Left lung (tissue), 10 donors: ENCODE measurements around the gene KPNA3. TPM values are rescaled to one million over a fixed set of nuclear protein-coding genes. Genes with fewer than 3 reads are reported as not detected.

Experiments used
- ATAC-seq: fragments of 200-7000 bp; cut with Tn5 transposase; one replicate; pipeline ENCODE4 v1.9.1; 2020; ENCODE audit warnings: moderate library complexity
- DNase-seq, 4 donors: peaks; one replicate each; pipeline ENCODE4 v3.0.0-alpha.2; 2013 to 2020
- H3K27ac ChIP-seq, 2 donors: fragments of 200-600 bp; sonication (generic) in 1 of 2; one replicate each; pipeline versions ENCODE4 v1.5.0 to v1.8.0; 2020 to 2021
- H3K27me3 ChIP-seq, 2 donors: fragments of 200-600 bp; sonication (generic) in 1 of 2; one replicate each; pipeline versions ENCODE4 v1.5.0 to v1.8.0; 2020 to 2021
- H3K36me3 ChIP-seq, 2 donors: fragments of 200-600 bp; sonication (generic) in 1 of 2; one replicate each; pipeline versions ENCODE4 v1.5.0 to v1.8.0; 2020 to 2021
- H3K4me1 ChIP-seq, 2 donors: fragments of 200-600 bp; one replicate each; pipeline ENCODE4 v1.8.0; 2021
- H3K4me3 ChIP-seq, 2 donors: fragments of 200-600 bp; sonication (generic) in 1 of 2; one replicate each; pipeline versions ENCODE4 v1.5.0 to v1.8.0; 2020 to 2021; ENCODE audit warnings: mild to moderate bottlenecking in 1 of 2
- H3K9me3 ChIP-seq, 2 donors: fragments of 200-600 bp; sonication (generic) in 1 of 2; one replicate each; pipeline versions ENCODE4 v1.5.0 to v1.8.0; 2020 to 2021
- intact Hi-C, 2 donors: fragments of 100-400 bp; cut with DNase I; formaldehyde crosslinking; loops; one replicate each; pipeline versions ENCODE4 v1.11.2 to v1.14.2; 2022
- polyA plus RNA-seq, 6 donors: library from polyadenylated mRNA; unstranded; fragments of 120-200 nt; gene quantifications; one replicate each; pipeline ENCODE4 v1.2.1, GENCODE V29; 2013; ENCODE audit not compliant: insufficient read length in 6 of 6
- total RNA-seq, 2 donors: library from RNA; stranded (reverse); fragmentation: NEBNext Ultra II Directional; extraction: Animal tissue kit (Norgen Biotek cat#: 25700); gene quantifications; one replicate each; pipeline ENCODE4 v1.2.1, GENCODE V29; 2021
- TF ChIP-seq, protein P1 (sequence below), 2 donors: fragments of 200-600 bp; sonication (generic) in 1 of 2; IDR thresholded peaks; one replicate each; pipeline versions ENCODE4 v1.5.0 to v1.8.0; 2021; ENCODE audit warnings: antibody characterized with exemption in 2 of 2
- donor health status: DM: no; HTN: yes; CAD: no.
- donor health status: DM: no; HTN: no; CAD: no.

KPNA3 gene
- total and polyA plus RNA-seq, 8 donors: 31.5 to 42.0 (median 38.3) TPM

DNA sequence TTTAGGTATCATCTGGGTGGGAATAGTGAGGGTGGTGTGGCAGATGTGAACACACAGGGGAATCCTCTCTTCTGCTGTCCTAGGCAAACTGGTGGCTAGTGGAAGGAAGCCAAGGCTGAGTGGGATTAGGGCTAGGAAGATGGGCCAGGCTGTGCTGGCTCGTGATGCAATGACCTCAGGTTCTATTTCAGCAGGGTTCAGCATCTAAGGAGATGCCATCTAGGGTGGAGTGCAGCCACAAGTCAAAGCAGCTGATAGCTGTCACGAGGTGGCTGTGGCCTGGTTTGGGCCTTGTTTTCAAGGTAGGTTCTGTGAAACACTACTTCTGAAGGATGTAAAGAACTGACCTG lies 142.5 kb downstream of the KPNA3 start:
- ATAC-seq: no peak
- H3K27me3 ChIP-seq: no peaks in the 10 kb centered on the region
- TF ChIP-seq, protein P1, sequence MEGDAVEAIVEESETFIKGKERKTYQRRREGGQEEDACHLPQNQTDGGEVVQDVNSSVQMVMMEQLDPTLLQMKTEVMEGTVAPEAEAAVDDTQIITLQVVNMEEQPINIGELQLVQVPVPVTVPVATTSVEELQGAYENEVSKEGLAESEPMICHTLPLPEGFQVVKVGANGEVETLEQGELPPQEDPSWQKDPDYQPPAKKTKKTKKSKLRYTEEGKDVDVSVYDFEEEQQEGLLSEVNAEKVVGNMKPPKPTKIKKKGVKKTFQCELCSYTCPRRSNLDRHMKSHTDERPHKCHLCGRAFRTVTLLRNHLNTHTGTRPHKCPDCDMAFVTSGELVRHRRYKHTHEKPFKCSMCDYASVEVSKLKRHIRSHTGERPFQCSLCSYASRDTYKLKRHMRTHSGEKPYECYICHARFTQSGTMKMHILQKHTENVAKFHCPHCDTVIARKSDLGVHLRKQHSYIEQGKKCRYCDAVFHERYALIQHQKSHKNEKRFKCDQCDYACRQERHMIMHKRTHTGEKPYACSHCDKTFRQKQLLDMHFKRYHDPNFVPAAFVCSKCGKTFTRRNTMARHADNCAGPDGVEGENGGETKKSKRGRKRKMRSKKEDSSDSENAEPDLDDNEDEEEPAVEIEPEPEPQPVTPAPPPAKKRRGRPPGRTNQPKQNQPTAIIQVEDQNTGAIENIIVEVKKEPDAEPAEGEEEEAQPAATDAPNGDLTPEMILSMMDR (IDR thresholded peaks at IDR 0.05): no peak
- no peaks in the 10 kb centered on the region for H3K36me3 ChIP-seq
- intact Hi-C loops: loop anchor here in 1 of 2 donors (10.0 kb wide), 1 partner anchor 195 kb away; no protein-coding TSS in a partner anchor
- no peaks in the 10 kb centered on the region for H3K9me3 ChIP-seq
- no peak overlapping the region for H3K4me3 ChIP-seq
- H3K27ac ChIP-seq: peak overlapping the region in 1 of 2 donors; percentile 11
- DNase-seq: no peak
- peaks cover 0 to 9% of the 10 kb centered on the region in 2 donors for H3K4me1 ChIP-seq

Other genes with a start within 250 kb of the KPNA3 start
- 10 to 100 TPM; 24.1 to 25.4 TPM for gene RCBTB1, start 207.1 kb downstream of the KPNA3 start, total RNA-seq
- 10 to 100 TPM; 33.3 to 39.8 (median 36.0) TPM for gene RCBTB1, start 207.1 kb downstream of the KPNA3 start, polyA plus RNA-seq
- 1 to 10 TPM; 2.2 to 7.6 TPM for gene ARL11, start 164.2 kb downstream of the KPNA3 start, total RNA-seq
- under 1 TPM; 0.44 to 0.69 (median 0.56) TPM for gene ARL11, start 164.2 kb downstream of the KPNA3 start, polyA plus RNA-seq
- gene EBPL, start 101.2 kb downstream of the KPNA3 start, total RNA-seq: 10 to 100 TPM; 54.6 to 68.7 TPM
- gene EBPL, start 101.2 kb downstream of the KPNA3 start, polyA plus RNA-seq: 10 to 100 TPM; 54.7 to 79.9 (median 72.7) TPM
- 10 to 100 TPM; 10.4 to 13.9 TPM for gene SPRYD7, start 143.7 kb upstream of the KPNA3 start, total RNA-seq
- gene SPRYD7, start 143.7 kb upstream of the KPNA3 start, polyA plus RNA-seq: 10 to 100 TPM; 12.7 to 15.8 (median 13.5) TPM
- gene TRIM13, start 204.4 kb upstream of the KPNA3 start, total RNA-seq: 10 to 100 TPM; 30.5 to 32.0 TPM
- gene TRIM13, start 204.4 kb upstream of the KPNA3 start, polyA plus RNA-seq: 10 to 100 TPM; 46.9 to 55.6 (median 50.2) TPM
- 1 to 10 TPM in 1 of 2 donors, under 1 TPM in 1; 0.67 to 2.8 TPM for gene KCNRG, start 222.8 kb upstream of the KPNA3 start, total RNA-seq
- gene KCNRG, start 222.8 kb upstream of the KPNA3 start, polyA plus RNA-seq: 1 to 10 TPM; 2.5 to 7.1 (median 3.8) TPM